Activated effector memory CD4-positive, alpha-beta T cell treated with Interleukin-2 at 50 U/mL for 16 hours (primary cell): Measurements from ENCODE around the gene CEPT1.

Source experiments
- DNase-seq: peaks from one replicate; pipeline ENCODE4 v3.0.0-alpha.2; 2020

Gene CEPT1

GRCh38 chr1:111147948-111148347 lies 7.9 kb downstream of the CEPT1 start:
- no peak for DNase-seq

- DNase-seq: no peak
Measured at GRCh38 chr1:111148376-111148881, 8.4 kb downstream of the CEPT1 start.

GRCh38 chr1:111151838-111152237 lies 11.8 kb downstream of the CEPT1 start:
- DNase-seq: no peak

GRCh38 chr1:111154021-111154999 lies 14.3 kb downstream of the CEPT1 start:
- DNase-seq: no peak

- DNase-seq: no peak
Measured at GRCh38 chr1:111157431-111157830, 17.4 kb downstream of the CEPT1 start.

GRCh38 chr1:111161843-111162487 lies 21.9 kb downstream of the CEPT1 start:
- no peak for DNase-seq

GRCh38 chr1:111162488-111162880 lies 22.5 kb downstream of the CEPT1 start:
- DNase-seq: no peak

GRCh38 chr1:111163363-111163762 lies 23.3 kb downstream of the CEPT1 start:
- DNase-seq: no peak

- no peak for DNase-seq
Measured at GRCh38 chr1:111164151-111164550, 24.1 kb downstream of the CEPT1 start.

- no peak for DNase-seq
Measured at GRCh38 chr1:111172463-111172862, 32.4 kb downstream of the CEPT1 start.

GRCh38 chr1:111174070-111174469 lies 34.0 kb downstream of the CEPT1 start:
- DNase-seq: no peak

- DNase-seq: no peak
Measured at GRCh38 chr1:111175349-111175748, 35.3 kb downstream of the CEPT1 start.

GRCh38 chr1:111176678-111177077 lies 36.7 kb downstream of the CEPT1 start:
- DNase-seq: no peak

- DNase-seq: no peak
Measured at GRCh38 chr1:111179968-111180533, 40.0 kb downstream of the CEPT1 start.

GRCh38 chr1:111182052-111182451 lies 42.0 kb downstream of the CEPT1 start:
- DNase-seq: no peak

- DNase-seq: no peak
Measured at GRCh38 chr1:111183308-111184069, 43.5 kb downstream of the CEPT1 start.

- DNase-seq: no peak
Measured at GRCh38 chr1:111184663-111185062, 44.6 kb downstream of the CEPT1 start.

- no peak for DNase-seq
Measured at GRCh38 chr1:111190931-111191451, 51.0 kb downstream of the CEPT1 start.

GRCh38 chr1:111191496-111191895 lies 51.5 kb downstream of the CEPT1 start:
- no peak for DNase-seq

GRCh38 chr1:111192074-111192473 lies 52.1 kb downstream of the CEPT1 start:
- DNase-seq: no peak

- DNase-seq: no peak
Measured at GRCh38 chr1:111192658-111193519, 52.9 kb downstream of the CEPT1 start.
